MG63 (cell line): ENCODE data around the gene MDM2. TPM values are rescaled to one million over a fixed set of nuclear protein-coding genes. Genes with fewer than 3 reads are reported as not detected.

Experiments
- DNase-seq: peaks from one replicate; pipeline ENCODE4 v3.0.0-alpha.2; 2020
- H3K27me3 ChIP-seq: fragments of 250-450 bp; sonication (Bioruptor Pico); 2 replicates; pipeline ENCODE4 v1.5.1; 2020; ENCODE audit warnings: mild to moderate bottlenecking, moderate library complexity
- H3K36me3 ChIP-seq: fragments of 250-450 bp; sonication (Bioruptor Pico); 2 replicates; pipeline ENCODE4 v1.5.1; 2020; ENCODE audit warnings: mild to moderate bottlenecking, moderate library complexity
- H3K4me3 ChIP-seq: fragments of 250-450 bp; sonication (Bioruptor Pico); 2 replicates; pipeline ENCODE4 v1.5.1; 2020; ENCODE audit warnings: mild to moderate bottlenecking, moderate library complexity
- H3K9me3 ChIP-seq: fragments of 250-450 bp; sonication (Bioruptor Pico); 2 replicates; pipeline ENCODE4 v1.5.1; 2020; ENCODE audit warnings: mild to moderate bottlenecking, moderate library complexity
- total RNA-seq: library from RNA; depleted of rRNA; stranded (reverse); fragments of >200 nt; shearing (Covaris generic); gene quantifications from 2 replicates; pipeline ENCODE4 v1.2.3, GENCODE V29; 2014; ENCODE audit warnings: low replicate concordance; rRNA removed

The MDM2 gene
- 17.4 and 38.3 TPM in 2 replicates for total RNA-seq

DNA sequence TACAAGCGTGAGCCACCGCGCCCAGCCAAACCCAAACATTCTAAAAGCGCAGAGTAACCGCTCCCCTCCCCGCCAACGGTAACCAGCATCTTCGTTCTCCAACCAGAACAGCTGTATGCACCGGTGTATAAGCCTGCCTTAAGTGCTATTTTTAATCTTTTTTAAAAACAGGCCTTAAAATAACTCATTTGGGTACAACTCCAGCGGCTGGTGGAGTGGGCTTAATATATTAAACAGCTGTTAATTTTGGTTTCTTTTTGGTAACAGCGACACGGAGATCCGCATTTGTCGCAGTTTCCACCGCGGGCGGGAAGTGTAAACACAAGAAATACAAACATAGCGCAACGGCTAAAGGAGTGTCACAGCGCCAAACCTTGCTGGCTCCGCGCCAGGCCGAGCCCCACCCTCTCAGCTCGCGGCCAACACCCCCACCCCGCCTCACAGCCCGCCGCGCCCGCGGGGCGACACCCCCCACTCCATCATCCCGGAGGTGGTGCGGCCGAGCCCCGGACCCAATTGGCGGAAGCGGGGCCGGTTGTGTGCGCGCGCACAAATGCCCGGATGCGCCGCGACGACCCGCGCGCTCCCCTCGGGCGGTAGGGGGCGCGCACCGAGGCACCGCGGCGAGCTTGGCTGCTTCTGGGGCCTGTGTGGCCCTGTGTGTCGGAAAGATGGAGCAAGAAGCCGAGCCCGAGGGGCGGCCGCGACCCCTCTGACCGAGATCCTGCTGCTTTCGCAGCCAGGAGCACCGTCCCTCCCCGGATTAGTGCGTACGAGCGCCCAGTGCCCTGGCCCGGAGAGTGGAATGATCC is at the start of gene MDM2:
TSS of gene MDM2 (plus strand) at position 602 of the 812 bp plus-strand sequence. CDS start 301 bp downstream, outside the sequence.
- Histone ChIP-seq H3K4me3 (peak within 1 kb of the TSS; percentile 99), H3K9me3 (no peaks in the 10 kb centered on the region; the same call in 1 of the 2 replicates), H3K36me3 (peaks cover 36% of the 10 kb centered on the region), H3K27me3 (no peaks in the 10 kb centered on the region)
- DNase-seq = peak; percentile 93

DNA sequence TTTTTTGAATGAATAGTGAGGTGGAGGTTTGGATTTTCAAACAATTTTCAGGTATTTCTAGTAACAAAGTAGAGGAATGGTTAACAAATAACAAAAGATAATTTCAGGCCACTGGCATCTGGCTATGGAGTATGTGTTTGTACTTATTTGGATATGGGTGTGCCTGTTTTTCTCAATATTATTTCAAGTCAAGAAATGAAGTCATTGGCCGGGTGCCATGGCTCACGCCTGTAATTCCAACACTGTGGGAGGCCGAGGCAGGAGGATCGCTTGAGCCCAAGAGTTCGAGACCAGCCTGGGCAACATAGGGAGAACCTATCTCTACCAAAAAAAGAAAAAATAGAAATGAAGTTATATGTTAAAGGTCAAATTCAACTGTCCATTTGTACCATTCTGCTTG is 48.1 kb upstream of the MDM2 start:
- Histone ChIP-seq H3K27me3 (no peaks in the 10 kb centered on the region), H3K4me3 (no peak overlapping the region), H3K36me3 (peaks cover 15% of the 10 kb centered on the region), H3K9me3 (no peaks in the 10 kb centered on the region)
- no peak for DNase-seq

- Histone ChIP-seq H3K9me3 (no peaks in the 10 kb centered on the region), H3K36me3 (peaks cover 7% of the 10 kb centered on the region), H3K4me3 (no peak overlapping the region), H3K27me3 (no peaks in the 10 kb centered on the region)
- DNase-seq = no peak
Observed at GRCh38 chr12:68760806-68761441, 47.1 kb upstream of the MDM2 start.

- Histone ChIP-seq H3K9me3 (no peaks in the 10 kb centered on the region), H3K27me3 (no peaks in the 10 kb centered on the region), H3K36me3 (peaks cover 6% of the 10 kb centered on the region), H3K4me3 (no peak overlapping the region)
- DNase-seq = no peak
Observed at GRCh38 chr12:68761442-68761812, 46.5 kb upstream of the MDM2 start.

GRCh38 chr12:68761901-68762630 is 45.9 kb upstream of the MDM2 start:
- Histone ChIP-seq H3K36me3 (peaks cover 6% of the 10 kb centered on the region), H3K27me3 (no peaks in the 10 kb centered on the region), H3K9me3 (no peaks in the 10 kb centered on the region), H3K4me3 (no peak overlapping the region)
- DNase-seq = peak; percentile 2

DNA sequence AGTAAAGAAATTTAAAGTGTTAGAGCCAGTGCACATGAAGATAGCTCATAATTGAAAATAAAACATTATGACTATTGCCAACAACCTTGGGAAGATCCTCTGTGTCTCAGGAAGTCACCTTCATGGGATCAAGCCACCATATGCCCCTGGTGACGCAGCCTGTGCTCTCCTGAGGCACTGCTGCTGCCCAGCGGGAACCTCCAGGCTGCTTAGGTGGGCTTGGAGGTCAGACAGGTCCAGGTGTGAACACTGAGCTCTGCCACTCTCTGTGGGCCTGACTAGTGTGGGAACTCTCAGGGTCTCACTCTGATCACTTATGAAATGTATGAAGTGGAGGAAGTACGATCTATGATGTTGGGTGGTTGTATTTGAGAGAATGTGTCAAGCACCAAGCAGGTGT is 45.3 kb upstream of the MDM2 start:
- Histone ChIP-seq H3K4me3 (no peak overlapping the region), H3K27me3 (no peaks in the 10 kb centered on the region), H3K9me3 (no peaks in the 10 kb centered on the region), H3K36me3 (peaks cover 6% of the 10 kb centered on the region; the same call in 1 of the 2 replicates)
- no peak for DNase-seq

GRCh38 chr12:68765696-68766095 is 42.3 kb upstream of the MDM2 start:
- no peak for DNase-seq
- no peaks in the 10 kb centered on the region for H3K36me3 ChIP-seq
- no peaks in the 10 kb centered on the region for H3K9me3 ChIP-seq
- H3K27me3 ChIP-seq = no peaks in the 10 kb centered on the region
- no peak overlapping the region for H3K4me3 ChIP-seq

DNA sequence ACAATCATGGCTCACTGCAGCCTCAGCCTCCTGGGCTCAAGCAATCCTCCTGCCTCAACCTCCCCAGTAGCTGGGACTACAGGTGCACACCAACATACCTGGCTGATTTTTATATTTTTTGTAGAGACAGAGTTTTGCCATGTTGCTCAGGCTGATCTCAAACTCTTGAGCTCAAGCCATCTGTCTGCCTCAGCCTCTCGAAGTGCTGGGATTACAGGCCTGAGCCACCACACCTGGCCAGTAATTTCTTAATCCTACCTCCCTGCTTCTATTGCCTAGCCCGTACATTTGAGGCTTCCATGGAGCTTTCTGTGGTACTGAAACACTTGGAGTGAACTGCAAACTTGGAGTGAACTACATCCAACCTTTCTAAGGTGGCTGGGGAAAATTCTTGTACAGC is 41.3 kb upstream of the MDM2 start:
- no peaks in the 10 kb centered on the region for H3K36me3 ChIP-seq
- no peaks in the 10 kb centered on the region for H3K9me3 ChIP-seq
- H3K27me3 ChIP-seq = no peaks in the 10 kb centered on the region
- H3K4me3 ChIP-seq = no peak overlapping the region
- DNase-seq = no peak

- Histone ChIP-seq H3K36me3 (no peaks in the 10 kb centered on the region), H3K27me3 (no peaks in the 10 kb centered on the region), H3K4me3 (no peak overlapping the region), H3K9me3 (no peaks in the 10 kb centered on the region)
- no peak for DNase-seq
Observed at GRCh38 chr12:68767191-68767590, 40.8 kb upstream of the MDM2 start.

- no peaks in the 10 kb centered on the region for H3K36me3 ChIP-seq
- no peaks in the 10 kb centered on the region; the same call in 1 of the 2 replicates for H3K27me3 ChIP-seq
- no peak overlapping the region for H3K4me3 ChIP-seq
- no peak for DNase-seq
- no peaks in the 10 kb centered on the region for H3K9me3 ChIP-seq
Observed at GRCh38 chr12:68768431-68768939, 39.5 kb upstream of the MDM2 start.

- no peak overlapping the region for H3K4me3 ChIP-seq
- H3K36me3 ChIP-seq = no peaks in the 10 kb centered on the region; the same call in 1 of the 2 replicates
- no peaks in the 10 kb centered on the region; the same call in 1 of the 2 replicates for H3K27me3 ChIP-seq
- DNase-seq = no peak
- no peaks in the 10 kb centered on the region for H3K9me3 ChIP-seq
Observed at GRCh38 chr12:68769941-68770340, 38.0 kb upstream of the MDM2 start.

GRCh38 chr12:68771223-68771925 is 36.6 kb upstream of the MDM2 start:
- H3K27me3 ChIP-seq = no peaks in the 10 kb centered on the region; the same call in 1 of the 2 replicates
- H3K36me3 ChIP-seq = no peaks in the 10 kb centered on the region; the same call in 1 of the 2 replicates
- H3K4me3 ChIP-seq = no peak overlapping the region
- H3K9me3 ChIP-seq = no peaks in the 10 kb centered on the region
- DNase-seq = no peak

DNA sequence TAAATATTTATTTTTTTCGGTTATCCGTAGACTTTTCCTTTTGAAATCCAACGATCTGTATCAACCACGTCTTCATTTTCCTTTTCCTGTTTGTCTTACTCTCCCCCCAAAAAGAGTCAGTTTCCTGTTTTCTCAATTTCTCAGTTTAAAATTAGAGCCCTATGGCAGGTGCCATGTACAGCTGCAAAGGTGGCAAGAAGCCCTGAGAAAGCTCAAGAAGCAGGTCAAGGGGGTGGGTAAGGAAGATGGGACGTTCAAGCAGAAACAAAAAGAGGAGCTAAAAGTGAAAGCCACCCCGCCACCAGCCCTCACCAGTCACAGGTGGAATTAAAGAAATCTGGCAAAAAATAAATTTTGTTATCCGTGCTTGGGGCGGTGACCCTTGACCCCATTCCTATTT is 35.3 kb upstream of the MDM2 start:
- Histone ChIP-seq H3K36me3 (no peaks in the 10 kb centered on the region; the same call in 1 of the 2 replicates), H3K4me3 (no peak overlapping the region), H3K9me3 (no peaks in the 10 kb centered on the region), H3K27me3 (no peaks in the 10 kb centered on the region; the same call in 1 of the 2 replicates)
- DNase-seq = no peak

- Histone ChIP-seq H3K36me3 (no peaks in the 10 kb centered on the region; the same call in 1 of the 2 replicates), H3K9me3 (no peaks in the 10 kb centered on the region), H3K27me3 (no peaks in the 10 kb centered on the region; the same call in 1 of the 2 replicates), H3K4me3 (no peak overlapping the region)
- DNase-seq = no peak
Observed at GRCh38 chr12:68773582-68773981, 34.4 kb upstream of the MDM2 start.

- no peak overlapping the region for H3K4me3 ChIP-seq
- H3K36me3 ChIP-seq = no peaks in the 10 kb centered on the region; the same call in 1 of the 2 replicates
- DNase-seq = no peak
- no peaks in the 10 kb centered on the region for H3K9me3 ChIP-seq
- H3K27me3 ChIP-seq = no peaks in the 10 kb centered on the region; the same call in 1 of the 2 replicates
Observed at GRCh38 chr12:68775121-68775630, 32.8 kb upstream of the MDM2 start.
